ENCODE data around the gene EN2.

EN2 gene

DNA sequence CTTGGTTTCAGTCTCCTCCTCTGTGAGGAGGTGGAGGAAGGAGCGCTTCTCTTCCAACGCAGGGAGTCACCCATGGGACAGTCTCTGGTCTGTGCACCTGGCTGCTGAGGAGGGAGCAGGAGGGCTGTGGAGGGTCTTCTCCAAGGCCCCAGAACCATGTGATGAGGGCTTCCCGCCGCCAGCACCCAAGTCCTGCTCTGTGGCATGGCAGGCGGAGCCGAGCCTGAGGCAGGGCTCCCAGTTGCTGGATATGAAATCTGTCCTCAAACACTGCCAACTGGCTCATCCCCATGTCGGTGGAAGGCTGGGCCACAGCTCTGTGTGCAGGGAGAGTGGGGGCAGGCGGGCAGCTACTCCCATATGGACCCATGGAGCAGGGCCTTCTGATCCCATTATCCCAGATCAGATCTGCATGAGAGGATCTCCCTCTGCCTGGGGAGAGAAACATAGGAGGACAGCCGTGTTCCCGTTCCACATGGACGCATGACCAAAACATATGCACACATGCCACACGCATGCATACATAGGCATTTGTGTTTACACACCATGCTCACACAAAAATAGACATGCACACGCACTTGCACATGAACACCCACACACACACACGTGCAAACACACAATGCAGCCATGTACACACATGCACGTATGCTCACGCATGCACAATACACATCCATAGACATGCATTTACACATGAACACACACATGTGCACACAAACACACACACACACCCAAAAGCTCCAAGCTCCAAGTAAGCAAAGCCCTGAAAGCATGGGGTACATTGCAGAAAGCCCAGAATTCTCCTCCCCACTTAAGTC, 38.8 kb upstream of the EN2 start:
- Histone ChIP-seq H3K36me3 (ENCODE audit: insufficient read depth, low read length) (no peaks in the 10 kb centered on the region), H3K27ac (ENCODE audit: low read depth, low read length) (no peak overlapping the region)

DNA sequence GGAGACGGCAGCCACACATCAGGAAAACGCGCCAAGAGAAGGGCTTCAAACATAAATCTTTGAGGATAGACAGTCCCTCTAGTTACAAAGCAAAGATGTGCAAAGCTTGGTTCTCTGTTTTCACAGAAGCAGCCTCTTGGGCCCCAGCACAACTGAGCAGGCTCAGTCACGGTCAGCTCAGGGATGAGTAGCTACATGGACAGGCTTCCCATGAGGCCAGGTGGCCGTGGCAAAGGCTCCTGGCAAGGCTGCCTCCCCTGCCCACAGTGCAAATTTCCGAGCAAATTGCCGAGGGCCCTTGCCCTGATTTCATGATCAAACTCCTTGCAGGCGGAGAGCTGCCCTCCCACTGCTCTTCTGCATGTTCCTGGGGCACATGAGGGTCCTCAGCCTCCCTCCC, 37.8 kb upstream of the EN2 start:
- no peak overlapping the region for H3K9ac ChIP-seq (ENCODE audit: low read length)
- no peak overlapping the region for H3K4me3 ChIP-seq (ENCODE audit: low read depth in 1 of 2, low read length in 2 of 2)
- no peaks in the 10 kb centered on the region for H3K4me1 ChIP-seq (ENCODE audit: insufficient read depth, low read length)
- H3K27ac ChIP-seq (ENCODE audit: low read depth, low read length): no peak overlapping the region
- peaks cover 0 to 14% of the 10 kb centered on the region in 2 donors for H3K27me3 ChIP-seq (ENCODE audit: control insufficient read depth in 1 of 2, insufficient read depth in 2 of 2, low read length in 2 of 2)
- no peaks in the 10 kb centered on the region for H3K9me3 ChIP-seq (ENCODE audit: low read length)
- no peaks in the 10 kb centered on the region for H3K36me3 ChIP-seq (ENCODE audit: insufficient read depth, low read length)

More for the DNA sequence above, 38.8 kb upstream of the EN2 start:
- Histone ChIP-seq H3K9ac (ENCODE audit: low read length) (no peak overlapping the region), H3K9me3 (ENCODE audit: low read length) (no peaks in the 10 kb centered on the region), H3K27me3 (ENCODE audit: control insufficient read depth in 1 of 2, insufficient read depth in 2 of 2, low read length in 2 of 2) (peaks cover 0 to 14% of the 10 kb centered on the region in 2 donors), H3K4me1 (ENCODE audit: insufficient read depth, low read length) (no peaks in the 10 kb centered on the region), H3K4me3 (ENCODE audit: low read depth in 1 of 2, low read length in 2 of 2) (no peak overlapping the region)

DNA sequence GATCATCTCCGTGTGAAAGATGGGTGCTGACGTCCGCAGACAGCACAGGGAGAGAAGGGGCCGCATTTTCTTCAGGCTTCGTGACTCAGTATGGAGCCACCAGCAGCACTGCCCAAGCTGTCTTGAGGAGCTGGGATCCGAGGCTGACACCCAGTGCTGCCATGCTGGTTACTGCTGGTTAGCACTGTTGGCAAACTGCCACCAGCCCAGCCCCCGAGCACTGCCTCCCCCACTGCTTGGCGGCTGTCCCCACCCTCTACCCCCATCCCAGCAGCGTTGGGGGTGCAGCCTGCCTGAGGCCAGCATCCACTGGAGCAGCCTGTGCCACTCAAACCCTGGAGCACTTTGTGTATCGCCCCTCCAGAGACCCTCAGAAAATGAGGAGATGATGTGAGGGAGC, 35.8 kb upstream of the EN2 start:
- Histone ChIP-seq H3K27ac (ENCODE audit: low read depth, low read length) (no peak overlapping the region), H3K9ac (ENCODE audit: low read length) (no peak overlapping the region), H3K36me3 (ENCODE audit: insufficient read depth, low read length) (no peaks in the 10 kb centered on the region), H3K4me3 (ENCODE audit: low read depth in 1 of 2, low read length in 2 of 2) (no peak overlapping the region), H3K9me3 (ENCODE audit: low read length) (no peaks in the 10 kb centered on the region), H3K4me1 (ENCODE audit: insufficient read depth, low read length) (no peaks in the 10 kb centered on the region), H3K27me3 (ENCODE audit: control insufficient read depth in 1 of 2, insufficient read depth in 2 of 2, low read length in 2 of 2) (peaks cover 0 to 14% of the 10 kb centered on the region in 2 donors)

DNA sequence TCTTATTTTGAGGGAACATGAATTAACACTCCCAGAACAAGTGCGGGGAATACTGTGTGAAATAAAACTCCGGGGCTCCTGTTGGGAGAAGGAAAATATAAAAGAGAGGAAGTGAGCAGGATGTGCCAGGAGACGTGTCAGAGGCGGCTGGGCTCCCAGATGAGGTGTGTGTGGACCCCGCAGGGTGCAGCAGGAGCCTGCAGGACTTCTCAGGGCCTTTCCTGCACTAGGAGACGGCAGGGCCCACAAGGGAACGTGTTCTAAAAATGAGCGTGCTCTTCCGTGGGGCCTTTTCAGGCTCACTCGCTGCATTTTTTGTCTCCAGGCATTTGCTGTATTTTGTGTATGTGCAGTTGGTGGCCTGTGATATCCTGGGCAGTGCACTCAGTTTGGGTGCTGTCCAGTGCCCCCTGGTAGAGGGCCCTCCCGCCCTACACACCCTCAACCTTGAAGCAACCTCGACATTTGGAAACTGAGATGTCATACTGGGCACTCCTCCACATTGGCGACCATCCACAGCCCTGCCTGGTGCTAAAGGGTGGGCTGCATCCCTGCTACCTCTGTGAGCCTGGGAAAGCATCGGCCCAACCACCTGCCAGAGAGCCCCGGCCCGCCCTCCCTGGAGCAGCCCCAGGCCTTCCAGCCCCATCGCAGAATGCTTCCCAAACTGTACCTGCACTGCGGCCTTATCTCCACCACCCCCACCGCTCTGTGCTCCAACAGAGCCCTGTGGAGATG, 35.2 kb upstream of the EN2 start:
- Histone ChIP-seq H3K4me3 (ENCODE audit: low read depth in 1 of 2, low read length in 2 of 2) (no peak overlapping the region), H3K9me3 (ENCODE audit: low read length) (no peaks in the 10 kb centered on the region), H3K27me3 (ENCODE audit: control insufficient read depth in 1 of 2, insufficient read depth in 2 of 2, low read length in 2 of 2) (peaks cover 0 to 14% of the 10 kb centered on the region in 2 donors), H3K4me1 (ENCODE audit: insufficient read depth, low read length) (no peaks in the 10 kb centered on the region), H3K9ac (ENCODE audit: low read length) (no peak overlapping the region), H3K27ac (ENCODE audit: low read depth, low read length) (no peak overlapping the region), H3K36me3 (ENCODE audit: insufficient read depth, low read length) (no peaks in the 10 kb centered on the region)

DNA sequence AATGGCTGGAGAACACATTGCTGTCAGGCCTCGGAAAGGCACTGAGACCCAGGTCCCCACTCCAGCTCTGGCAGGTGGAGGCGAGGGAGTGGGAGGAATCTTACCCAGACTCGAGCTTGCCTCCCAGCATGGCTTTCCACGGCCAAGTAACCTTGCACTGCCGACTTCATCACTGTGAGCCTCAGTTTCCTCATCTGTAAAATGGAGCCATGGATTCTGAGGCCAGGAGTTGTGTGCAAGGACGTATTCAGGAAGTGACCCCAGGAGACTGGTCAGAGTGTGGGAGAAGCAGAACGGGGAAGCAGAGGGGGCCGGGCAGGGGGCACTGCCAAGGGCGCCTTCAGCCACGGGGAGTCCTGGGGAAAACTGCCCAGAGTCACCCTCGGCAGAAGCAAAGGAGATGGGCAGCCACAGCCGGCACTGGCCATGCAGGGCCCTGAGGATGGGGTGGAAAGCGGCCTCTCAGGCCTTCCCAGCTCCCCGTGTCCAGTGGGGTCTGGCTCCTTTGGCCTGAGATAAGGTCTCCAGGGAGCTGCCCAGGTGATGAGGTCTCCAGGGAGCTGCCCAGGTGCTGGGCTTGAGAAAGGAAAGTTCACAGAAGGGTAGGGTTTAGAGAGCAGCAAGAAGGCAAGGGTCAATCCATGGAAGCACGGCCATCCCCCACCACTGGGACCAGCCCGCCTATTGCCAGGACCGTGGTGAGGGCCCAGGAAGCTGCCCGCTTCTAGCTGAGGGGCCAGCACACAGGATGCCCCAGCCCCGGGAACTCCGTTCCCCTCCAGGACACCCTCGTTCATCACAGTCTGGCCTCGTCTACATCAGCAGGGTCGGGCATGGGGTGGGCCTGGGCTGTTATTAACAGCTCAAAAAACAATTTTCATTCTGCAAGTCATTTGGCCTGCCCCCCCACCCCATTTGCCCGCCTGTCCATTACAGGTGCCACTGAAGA, 34.3 kb upstream of the EN2 start:
- peaks cover 0 to 9% of the 10 kb centered on the region in 2 donors for H3K27me3 ChIP-seq (ENCODE audit: control insufficient read depth in 1 of 2, insufficient read depth in 2 of 2, low read length in 2 of 2)
- no peak overlapping the region for H3K27ac ChIP-seq (ENCODE audit: low read depth, low read length)
- no peak overlapping the region for H3K9ac ChIP-seq (ENCODE audit: low read length)
- no peaks in the 10 kb centered on the region for H3K4me1 ChIP-seq (ENCODE audit: insufficient read depth, low read length)
- no peak overlapping the region for H3K4me3 ChIP-seq (ENCODE audit: low read depth in 1 of 2, low read length in 2 of 2)
- no peaks in the 10 kb centered on the region for H3K36me3 ChIP-seq (ENCODE audit: insufficient read depth, low read length)
- H3K9me3 ChIP-seq (ENCODE audit: low read length): no peaks in the 10 kb centered on the region

DNA sequence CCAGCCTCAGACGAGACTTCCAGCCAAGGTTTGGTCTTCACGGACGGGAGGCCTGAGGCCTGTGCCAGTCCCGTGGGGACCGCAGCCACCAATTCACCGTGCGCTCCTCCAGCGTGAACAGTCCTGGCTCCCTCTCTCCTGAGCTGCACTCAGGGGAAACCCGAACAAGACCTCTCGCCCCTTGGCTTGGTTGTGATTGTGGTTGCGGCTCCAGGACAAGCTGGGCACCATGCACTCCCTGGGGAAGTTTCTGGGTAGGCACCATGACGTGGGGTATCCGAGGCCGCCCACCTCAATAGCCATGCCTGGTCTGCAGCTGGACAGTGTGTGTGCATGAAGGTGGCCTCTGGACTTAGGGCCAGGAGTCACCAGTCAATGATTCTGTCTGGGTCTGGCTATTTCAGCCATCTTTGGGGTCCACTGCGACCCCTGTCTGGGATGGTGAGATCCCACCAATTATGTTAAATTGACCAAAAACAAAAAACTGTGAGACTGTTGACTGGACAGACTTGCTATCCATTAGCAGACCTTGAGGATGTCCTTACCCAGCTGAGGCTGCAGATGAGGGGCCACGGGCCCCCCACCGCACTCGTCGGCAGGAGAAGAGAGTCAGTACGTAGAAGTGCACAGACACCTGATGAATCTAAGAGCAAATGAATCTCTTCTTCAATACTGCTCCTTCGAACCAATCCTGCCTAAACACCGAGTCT, 33.5 kb upstream of the EN2 start:
- H3K27me3 ChIP-seq (ENCODE audit: control insufficient read depth in 1 of 2, insufficient read depth in 2 of 2, low read length in 2 of 2): peaks cover 0 to 4% of the 10 kb centered on the region in 2 donors

DNA sequence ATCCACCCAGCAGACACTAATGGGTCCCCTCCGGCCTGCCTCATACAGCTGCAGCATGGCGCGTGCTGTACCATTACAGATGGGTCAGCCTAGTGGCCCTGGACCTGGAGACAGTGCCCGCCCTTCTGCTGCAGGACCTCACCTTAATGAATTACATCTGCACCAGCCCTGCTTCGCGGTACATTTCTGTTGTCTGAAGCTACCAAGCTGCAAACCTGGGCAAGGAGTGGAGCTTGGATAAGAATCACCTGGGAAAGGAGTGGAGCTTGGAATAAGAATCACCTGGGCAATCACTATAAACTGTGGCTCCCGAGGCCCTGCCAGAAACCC, 33.0 kb upstream of the EN2 start:
- Histone ChIP-seq H3K27me3 (ENCODE audit: control insufficient read depth in 1 of 2, insufficient read depth in 2 of 2, low read length in 2 of 2) (peaks cover 0 to 4% of the 10 kb centered on the region in 2 donors), H3K9ac (ENCODE audit: low read length) (no peak overlapping the region), H3K36me3 (ENCODE audit: insufficient read depth, low read length) (no peaks in the 10 kb centered on the region), H3K4me3 (ENCODE audit: low read depth in 1 of 2, low read length in 2 of 2) (no peak overlapping the region), H3K27ac (ENCODE audit: low read depth, low read length) (no peak overlapping the region), H3K9me3 (ENCODE audit: low read length) (no peaks in the 10 kb centered on the region), H3K4me1 (ENCODE audit: insufficient read depth, low read length) (no peaks in the 10 kb centered on the region)

More for the DNA sequence above, 33.5 kb upstream of the EN2 start:
- H3K9ac ChIP-seq (ENCODE audit: low read length): no peak overlapping the region
- H3K27ac ChIP-seq (ENCODE audit: low read depth, low read length): no peak overlapping the region
- H3K4me3 ChIP-seq (ENCODE audit: low read depth in 1 of 2, low read length in 2 of 2): no peak overlapping the region
- no peaks in the 10 kb centered on the region for H3K36me3 ChIP-seq (ENCODE audit: insufficient read depth, low read length)
- no peaks in the 10 kb centered on the region for H3K4me1 ChIP-seq (ENCODE audit: insufficient read depth, low read length)
- H3K9me3 ChIP-seq (ENCODE audit: low read length): no peaks in the 10 kb centered on the region

DNA sequence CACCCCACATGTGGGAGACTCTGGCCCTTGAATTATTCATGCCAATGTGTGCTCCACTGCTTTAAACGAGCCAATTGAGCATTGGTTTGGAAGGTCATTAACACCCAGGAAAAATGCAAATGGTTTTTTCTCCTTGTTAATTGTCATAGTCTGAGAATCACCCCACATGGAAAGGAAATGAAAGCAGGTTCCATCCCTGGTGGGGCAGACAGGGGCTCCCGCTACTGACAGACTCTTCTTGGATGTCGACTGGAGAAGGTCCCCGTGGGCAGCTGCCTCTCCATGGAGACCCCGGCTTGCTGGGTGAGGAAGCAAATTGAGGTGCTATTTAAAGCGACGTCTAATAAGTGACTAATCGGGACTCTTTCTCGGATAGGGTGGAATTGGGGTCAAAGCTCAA, 32.0 kb upstream of the EN2 start:
- Histone ChIP-seq H3K27me3 (ENCODE audit: control insufficient read depth in 1 of 2, insufficient read depth in 2 of 2, low read length in 2 of 2) (peaks cover 0 to 4% of the 10 kb centered on the region in 2 donors), H3K27ac (ENCODE audit: low read depth, low read length) (no peak overlapping the region), H3K4me3 (ENCODE audit: low read depth in 1 of 2, low read length in 2 of 2) (no peak overlapping the region), H3K36me3 (ENCODE audit: insufficient read depth, low read length) (no peaks in the 10 kb centered on the region), H3K9me3 (ENCODE audit: low read length) (no peaks in the 10 kb centered on the region), H3K9ac (ENCODE audit: low read length) (no peak overlapping the region), H3K4me1 (ENCODE audit: insufficient read depth, low read length) (no peaks in the 10 kb centered on the region)

DNA sequence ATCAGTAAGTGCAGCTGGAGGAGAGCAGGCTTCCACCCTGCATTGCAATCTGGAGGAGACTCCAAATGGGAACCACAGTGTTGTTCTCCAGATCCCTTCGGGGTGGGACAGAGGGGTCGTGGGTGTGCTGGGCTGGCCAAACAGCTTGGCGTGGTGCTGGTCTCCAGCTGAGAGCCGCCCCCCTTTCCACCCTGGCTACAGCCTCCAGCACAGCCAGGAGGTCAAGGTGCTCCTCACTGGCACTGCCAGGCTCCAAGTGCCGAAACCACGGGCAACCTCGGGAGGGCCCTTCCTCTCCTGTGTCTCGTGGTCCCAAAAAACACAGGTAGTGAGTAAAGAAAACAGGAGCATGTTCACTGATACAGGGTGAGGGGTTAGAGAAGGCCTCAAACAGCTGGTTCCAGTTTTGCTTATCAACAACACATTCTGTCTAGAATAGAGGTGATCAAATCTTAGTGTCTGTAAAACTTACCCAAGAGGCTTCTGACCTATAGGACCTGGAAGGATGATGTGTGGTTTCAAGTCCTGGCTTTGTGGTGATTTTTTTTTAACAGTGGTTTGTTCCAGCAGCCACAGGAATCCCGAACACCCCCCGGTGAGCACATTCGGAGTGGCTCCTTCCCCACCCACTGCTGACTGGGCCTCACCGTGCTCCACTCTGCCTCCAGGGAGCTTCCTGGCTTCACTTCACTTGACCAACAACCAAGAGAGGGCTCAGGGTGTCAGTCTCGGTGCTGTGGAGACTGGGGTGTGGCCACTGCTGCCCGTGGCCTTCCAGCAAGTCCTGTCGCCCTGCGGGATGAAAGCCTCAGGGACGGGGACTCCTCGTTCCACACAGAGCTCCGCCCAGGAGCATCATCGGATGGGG, 31.2 kb upstream of the EN2 start:
- Histone ChIP-seq H3K9ac (ENCODE audit: low read length) (no peak overlapping the region), H3K27ac (ENCODE audit: low read depth, low read length) (no peak overlapping the region), H3K9me3 (ENCODE audit: low read length) (no peaks in the 10 kb centered on the region), H3K27me3 (ENCODE audit: control insufficient read depth in 1 of 2, insufficient read depth in 2 of 2, low read length in 2 of 2) (peaks cover 0 to 9% of the 10 kb centered on the region in 2 donors), H3K4me3 (ENCODE audit: low read depth in 1 of 2, low read length in 2 of 2) (no peak overlapping the region), H3K4me1 (ENCODE audit: insufficient read depth, low read length) (no peaks in the 10 kb centered on the region), H3K36me3 (ENCODE audit: insufficient read depth, low read length) (no peaks in the 10 kb centered on the region)

DNA sequence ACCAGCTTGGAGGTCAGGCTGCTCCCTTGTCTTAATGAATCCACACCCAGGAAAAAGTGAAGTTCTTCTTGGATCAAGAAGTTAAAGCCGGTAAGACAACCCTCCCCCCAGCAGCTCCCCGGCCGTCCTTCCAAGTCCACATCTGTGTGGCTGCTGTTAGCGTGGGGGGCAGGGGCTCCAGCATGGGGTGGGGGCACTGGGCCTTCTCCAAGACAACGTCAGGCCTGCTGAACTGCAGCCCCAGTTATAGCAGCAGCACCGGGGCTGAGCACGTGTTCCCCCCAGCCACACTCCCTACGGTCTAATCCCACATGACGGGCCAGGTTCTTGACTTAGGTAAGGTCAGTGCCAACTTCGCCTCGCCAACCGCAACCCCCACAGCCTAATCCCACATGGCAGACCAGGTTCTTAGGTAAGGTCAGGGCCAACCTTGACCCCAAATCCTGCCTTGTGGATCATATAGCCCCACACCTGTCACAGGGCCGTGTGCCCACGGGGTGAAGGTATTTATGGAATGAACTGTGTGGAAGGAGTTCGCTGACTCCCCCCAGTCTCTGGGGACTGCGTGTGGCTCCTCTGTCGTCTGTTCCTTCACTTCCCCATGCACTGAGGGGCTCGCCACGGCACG, 30.4 kb upstream of the EN2 start:
- no peaks in the 10 kb centered on the region for H3K36me3 ChIP-seq (ENCODE audit: insufficient read depth, low read length)
- H3K4me3 ChIP-seq (ENCODE audit: low read depth in 1 of 2, low read length in 2 of 2): no peak overlapping the region
- no peak overlapping the region for H3K9ac ChIP-seq (ENCODE audit: low read length)
- H3K27ac ChIP-seq (ENCODE audit: low read depth, low read length): no peak overlapping the region
- peaks cover 0 to 11% of the 10 kb centered on the region in 2 donors for H3K27me3 ChIP-seq (ENCODE audit: control insufficient read depth in 1 of 2, insufficient read depth in 2 of 2, low read length in 2 of 2)
- H3K4me1 ChIP-seq (ENCODE audit: insufficient read depth, low read length): no peaks in the 10 kb centered on the region
- H3K9me3 ChIP-seq (ENCODE audit: low read length): no peaks in the 10 kb centered on the region

Measured in muscle layer of colon (tissue), 2 donors.